HG02840 (cell line): ENCODE measurements around the gene NPW.
A peak's percentile ranks its signal among the peaks of the same experiment; 100 is the strongest.

Source experiments
- ATAC-seq: cut with Tn5 transposase; IDR thresholded peaks from one replicate; pipeline ENCODE4 v1.9.1; 2021; ENCODE audit warnings: mild to moderate bottlenecking, moderate library complexity, moderate number of reproducible peaks; ENCODE audit not compliant: unreplicated experiment, low FRiP score

Gene NPW

DNA sequence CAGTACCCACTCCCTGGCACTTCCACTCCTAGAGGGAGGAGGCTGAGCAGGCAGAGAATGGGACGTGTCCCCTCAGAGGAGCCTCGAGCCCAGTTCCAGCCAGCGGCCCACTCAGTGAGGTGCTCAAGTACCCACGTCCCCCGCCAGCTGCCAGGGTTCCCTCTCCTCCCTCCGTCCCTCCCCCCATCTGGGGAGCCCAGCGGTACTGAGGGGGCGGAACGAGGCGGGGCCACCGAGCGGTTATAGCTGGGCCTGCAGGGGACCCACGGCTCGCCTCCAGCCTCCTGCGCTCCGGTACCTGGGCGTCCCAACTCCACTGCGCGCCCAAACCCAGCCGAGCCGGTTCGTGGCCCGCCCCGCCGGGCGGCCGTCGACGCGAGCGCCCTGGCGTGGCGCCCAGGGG is at the start of gene NPW:
Gene NPW, plus strand, starts transcription at position 268 of the 403 bp plus-strand sequence.
- no peak for ATAC-seq

DNA sequence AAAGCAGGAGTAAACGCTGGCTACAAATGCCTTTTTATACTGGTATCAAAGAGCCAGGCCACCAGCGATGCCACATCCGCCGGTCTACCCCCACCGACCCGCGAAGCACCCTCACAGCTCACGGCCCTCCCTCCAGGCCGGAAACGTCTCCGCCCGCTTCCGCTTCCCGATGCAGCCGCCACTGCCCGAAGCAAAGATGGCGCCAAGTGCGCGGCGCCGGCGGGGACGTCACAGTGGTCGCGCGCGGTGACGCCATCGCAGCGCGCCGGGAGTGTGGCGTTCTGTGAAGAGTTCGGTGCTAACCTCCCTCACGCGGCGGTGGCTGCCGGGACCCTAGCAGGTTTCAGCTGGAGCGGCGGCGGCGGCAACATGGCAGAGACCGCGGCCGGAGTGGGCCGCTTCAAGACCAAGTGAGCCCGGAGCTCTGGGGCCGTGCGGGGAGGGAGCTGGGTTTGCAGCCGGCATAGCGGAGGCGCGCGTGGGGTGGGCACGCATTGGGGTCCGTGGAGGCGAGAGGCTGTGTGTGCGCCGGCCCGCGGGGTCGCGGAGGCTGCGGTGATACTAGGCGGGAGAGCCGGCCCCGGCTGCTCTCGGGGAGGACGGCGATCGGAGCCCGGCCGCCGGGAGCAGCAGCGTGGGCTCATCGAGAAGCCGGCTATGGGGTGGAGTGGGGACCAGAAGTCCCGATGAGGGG is 47.6 kb upstream of the NPW start, which contains the start of gene TBL3:
Gene TBL3, plus strand, starts transcription at position 258 of the 694 bp plus-strand sequence. Its CDS starts 112 bp downstream, at position 370.
- peak; percentile 55 for ATAC-seq

- no peak for ATAC-seq
Observed at GRCh38 chr16:1972490-1972877, 47.1 kb upstream of the NPW start.

DNA sequence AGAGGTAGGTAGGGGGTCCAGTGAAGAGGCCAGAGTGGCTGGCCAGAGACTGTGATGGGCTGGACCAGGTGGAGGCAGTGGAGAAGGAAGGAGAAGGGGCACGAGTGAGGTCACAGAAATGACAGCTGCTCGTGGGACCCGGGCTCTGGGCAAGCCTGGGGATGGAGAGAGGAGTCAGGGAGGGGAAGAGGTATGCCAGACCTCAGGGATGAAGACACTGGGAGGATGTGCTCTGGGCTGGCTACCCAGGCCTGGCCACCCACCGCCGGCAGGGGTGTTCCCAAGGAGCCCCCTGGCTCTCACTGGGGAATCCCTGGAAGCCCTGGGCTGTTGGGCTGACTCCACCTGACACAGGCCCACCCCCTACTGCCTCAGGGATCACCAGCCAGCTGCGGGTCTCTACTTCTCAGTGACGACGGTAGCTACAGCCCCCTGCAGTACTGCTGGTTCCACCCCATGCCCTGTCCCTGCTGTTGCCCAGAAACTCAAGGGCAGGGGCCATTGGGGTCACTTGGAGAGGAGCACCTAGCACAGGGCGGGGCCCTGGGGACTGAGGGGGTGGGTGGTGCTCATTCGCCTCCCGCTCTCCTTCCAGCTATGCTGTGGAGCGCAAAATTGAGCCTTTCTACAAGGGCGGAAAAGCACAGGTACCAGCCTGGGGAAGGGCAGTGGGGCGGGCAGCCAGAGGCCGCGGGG is 46.0 kb upstream of the NPW start:
- no peak for ATAC-seq

DNA sequence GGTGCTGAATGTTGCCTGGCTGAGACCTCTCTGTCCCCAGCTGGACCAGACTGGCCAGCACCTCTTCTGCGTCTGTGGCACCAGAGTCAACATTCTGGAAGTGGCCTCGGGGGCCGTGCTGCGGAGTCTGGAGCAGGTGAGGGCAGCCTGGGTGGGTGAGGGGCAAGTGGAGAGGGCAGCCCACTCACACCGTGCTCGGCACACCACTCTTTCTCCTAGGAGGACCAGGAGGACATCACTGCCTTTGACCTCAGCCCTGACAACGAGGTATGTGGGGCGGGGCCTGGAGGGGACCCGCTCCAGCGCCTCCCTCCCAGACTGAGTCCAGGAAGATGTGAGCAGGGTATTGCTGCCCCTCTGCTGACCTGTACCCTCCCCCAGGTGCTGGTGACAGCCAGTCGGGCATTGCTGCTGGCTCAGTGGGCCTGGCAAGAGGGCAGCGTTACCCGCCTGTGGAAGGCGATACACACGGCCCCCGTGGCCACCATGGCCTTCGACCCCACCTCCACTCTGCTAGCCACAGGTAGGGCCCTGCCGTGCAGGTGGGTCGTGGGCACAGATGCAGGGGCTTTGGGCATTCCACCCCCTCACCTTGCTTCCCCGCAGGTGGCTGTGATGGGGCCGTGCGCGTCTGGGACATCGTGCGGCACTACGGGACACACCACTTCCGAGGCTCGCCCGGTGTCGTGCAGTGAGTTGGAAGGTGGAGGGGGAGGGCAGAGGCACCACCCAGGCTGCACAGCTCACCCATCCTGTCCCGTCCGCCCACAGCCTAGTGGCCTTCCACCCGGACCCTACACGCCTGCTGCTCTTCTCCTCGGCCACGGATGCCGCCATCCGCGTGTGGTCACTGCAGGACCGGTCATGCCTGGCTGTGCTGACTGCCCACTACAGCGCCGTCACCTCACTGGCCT is 45.2 kb upstream of the NPW start:
- ATAC-seq: no peak

DNA sequence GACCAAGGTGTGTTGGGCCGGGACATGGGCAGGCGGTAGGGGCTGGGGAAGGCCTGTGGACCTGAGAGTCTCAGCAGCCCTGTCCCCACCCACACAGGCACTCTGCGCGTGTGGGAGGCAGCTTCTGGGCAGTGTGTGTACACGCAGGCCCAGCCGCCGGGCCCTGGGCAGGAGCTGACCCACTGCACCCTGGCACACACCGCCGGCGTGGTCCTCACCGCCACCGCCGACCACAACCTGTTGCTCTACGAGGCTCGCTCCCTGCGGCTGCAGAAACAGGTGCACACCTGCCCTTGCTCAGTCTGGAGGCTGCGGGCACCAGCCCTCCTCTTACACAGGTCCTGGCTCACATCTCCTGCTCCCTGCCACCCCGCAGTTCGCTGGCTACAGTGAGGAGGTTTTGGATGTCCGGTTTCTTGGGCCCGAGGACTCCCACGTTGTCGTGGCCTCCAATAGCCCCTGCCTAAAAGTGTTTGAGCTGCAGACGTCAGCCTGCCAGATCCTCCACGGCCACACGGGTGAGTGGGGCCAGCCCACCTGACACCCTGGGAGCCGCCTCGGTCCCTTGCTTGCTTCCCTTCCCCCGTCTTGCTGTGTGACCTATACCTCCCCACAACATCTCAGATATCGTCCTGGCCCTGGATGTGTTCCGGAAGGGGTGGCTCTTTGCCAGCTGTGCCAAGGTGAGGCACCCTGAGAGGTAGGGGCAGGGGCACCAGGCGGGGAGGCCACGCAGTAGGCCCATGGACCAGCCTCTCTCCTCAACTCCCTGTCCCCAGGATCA is 44.0 kb upstream of the NPW start:
- no peak for ATAC-seq

DNA sequence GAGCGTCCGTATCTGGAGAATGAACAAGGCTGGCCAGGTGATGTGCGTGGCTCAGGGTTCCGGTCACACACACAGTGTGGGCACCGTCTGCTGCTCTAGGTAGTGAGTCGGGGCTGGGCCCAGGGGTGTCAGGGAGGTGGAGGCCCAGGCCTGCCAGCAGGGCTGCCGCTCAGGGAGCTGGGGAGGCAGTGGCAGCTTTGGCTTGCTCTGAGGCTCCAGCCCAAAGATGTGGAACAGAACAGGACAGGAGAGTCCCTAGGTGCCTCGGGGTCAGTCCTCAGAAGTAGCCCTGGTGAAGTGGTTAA is 43.4 kb upstream of the NPW start:
- ATAC-seq: no peak

DNA sequence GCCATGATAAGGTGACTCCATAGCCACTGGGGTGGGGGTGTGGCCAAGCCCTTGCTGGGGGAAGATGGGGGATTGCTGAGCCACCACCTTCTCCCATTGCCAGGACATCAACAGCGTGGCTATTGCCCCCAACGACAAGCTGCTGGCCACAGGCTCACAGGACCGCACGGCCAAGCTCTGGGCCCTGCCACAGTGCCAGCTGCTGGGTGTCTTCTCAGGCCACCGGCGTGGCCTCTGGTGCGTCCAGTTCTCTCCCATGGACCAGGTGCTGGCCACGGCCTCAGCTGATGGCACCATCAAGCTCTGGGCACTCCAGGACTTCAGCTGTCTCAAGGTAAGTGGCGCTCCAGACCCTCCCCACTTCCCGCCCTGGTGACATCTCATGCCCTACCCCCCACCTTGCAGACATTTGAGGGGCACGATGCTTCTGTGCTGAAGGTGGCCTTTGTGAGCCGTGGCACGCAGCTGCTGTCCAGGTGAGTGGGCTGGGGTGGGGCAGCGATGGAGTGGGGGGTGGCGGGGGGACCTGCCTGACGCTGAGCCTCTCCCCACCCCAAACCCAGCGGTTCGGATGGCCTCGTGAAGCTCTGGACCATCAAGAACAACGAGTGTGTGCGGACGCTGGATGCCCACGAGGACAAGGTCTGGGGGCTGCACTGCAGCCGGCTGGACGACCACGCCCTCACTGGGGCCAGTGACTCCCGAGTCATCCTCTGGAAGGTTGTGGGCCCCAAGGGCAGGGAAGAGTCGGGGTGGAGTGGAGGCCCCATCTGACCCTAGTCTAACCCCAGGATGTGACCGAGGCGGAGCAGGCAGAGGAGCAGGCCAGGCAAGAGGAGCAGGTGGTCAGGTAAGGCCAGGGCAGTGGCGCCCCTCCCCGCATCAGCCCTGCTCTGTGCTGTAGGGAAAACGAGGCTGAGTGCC is 42.4 kb upstream of the NPW start:
- no peak for ATAC-seq

- ATAC-seq: no peak
Observed at GRCh38 chr16:1977875-1978268, 41.7 kb upstream of the NPW start.

GRCh38 chr16:1978476-1979120 is 41.0 kb upstream of the NPW start:
- no peak for ATAC-seq

- ATAC-seq: no peak
Observed at GRCh38 chr16:1979271-1980029, 40.1 kb upstream of the NPW start.

DNA sequence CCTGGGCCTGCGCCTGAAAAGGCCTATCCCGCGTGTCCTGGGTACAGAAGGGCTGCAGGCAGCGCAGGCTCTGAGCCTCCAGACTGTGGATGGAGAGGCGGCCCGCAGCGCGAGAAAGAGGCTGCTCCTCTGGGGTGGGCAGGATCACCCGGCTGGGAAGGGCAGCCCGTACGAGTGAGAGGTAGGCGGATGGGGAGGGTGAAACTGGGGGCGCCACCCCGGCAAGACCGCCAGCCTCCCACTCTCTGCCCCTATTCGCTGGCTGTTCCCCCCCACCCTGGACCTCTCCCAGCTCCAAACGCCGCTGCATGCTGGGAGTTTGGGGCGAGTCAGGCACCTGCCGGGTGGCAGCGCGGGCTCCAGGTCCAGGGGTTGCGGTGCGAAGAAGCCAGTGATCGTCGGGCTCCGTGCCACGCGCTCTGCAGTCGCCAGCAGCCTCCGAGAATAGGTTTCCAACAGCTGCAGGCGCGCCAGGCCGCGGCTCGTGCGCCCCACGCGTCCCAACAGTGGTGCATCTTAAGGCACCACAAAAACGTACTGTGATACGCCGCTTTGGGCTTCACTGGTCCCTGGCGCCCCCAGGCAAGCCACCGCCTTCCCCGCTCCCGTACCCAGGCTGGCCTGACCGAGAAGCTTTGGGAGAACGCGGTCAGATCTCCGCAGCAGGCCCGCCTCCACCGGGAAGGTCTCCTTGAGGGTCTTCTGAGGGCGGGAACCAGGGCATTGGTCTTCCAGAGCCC is 39.4 kb upstream of the NPW start:
- no peak for ATAC-seq

- no peak for ATAC-seq
Observed at GRCh38 chr16:1980770-1981087, 38.9 kb upstream of the NPW start.

GRCh38 chr16:1981398-1981836 is 38.2 kb upstream of the NPW start, which contains the start of gene NOXO1:
TSS of gene NOXO1 (minus strand) at chr16:1981469. CDS start at chr16:1981179, 290 bp downstream.
- no peak for ATAC-seq

DNA sequence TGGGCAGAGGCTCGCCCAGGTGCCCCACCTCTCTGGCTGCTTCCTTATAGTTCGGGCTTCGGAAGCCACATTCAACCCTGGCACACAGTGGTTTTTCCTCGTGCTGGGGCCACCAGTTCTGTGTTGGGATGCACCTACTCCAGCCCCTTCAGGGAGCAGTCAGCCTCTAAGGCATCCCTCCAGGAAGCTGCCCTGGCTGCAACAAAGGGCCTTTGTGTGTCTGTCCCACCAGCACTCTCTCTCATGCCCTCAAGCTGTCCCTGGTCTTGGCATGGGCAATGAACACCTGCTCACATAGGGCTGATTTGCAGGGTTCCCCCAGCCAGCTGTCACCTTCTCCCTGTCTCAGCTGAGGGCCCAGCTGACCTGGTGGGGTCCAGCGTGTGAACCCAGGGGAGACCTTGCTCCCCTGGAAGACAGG is 37.6 kb upstream of the NPW start:
- ATAC-seq: no peak

DNA sequence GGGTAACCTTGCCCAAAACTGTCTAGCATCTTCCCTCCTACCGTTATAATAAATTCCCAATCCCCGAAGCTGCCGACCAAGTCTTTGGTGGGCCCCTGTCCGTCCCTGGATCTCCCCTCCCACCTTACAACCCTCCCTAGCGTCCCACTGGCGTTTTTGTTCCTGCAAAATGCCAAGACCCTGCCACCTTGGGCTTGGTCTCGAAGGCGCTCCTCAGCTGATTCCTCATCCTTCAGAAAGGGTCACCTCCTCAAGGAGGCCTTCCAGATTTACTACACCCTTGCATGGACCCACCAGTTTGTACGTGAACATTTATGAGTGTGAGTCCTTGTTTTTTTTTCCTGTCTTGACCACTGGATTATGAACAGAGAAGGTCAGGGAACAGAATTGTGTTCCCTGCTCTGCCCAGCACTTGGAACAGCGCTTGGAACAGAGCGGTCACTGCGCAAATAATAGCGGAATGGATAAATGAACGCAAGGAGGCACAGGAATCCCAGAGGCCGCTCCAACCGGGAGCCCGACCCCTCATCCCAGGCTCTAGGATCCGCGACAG is 36.5 kb upstream of the NPW start:
- no peak for ATAC-seq
